GM23338 (cell line): ENCODE measurements around the gene PAX9.

Source experiments
- CREB1 ChIP-seq: fragments of 250-450 bp; sonication (Bioruptor Pico); IDR thresholded peaks from 2 replicates; pipeline ENCODE4 v1.5.0; 2020; ENCODE audit warnings: low read depth, mild to moderate bottlenecking, moderate library complexity
- CTCF ChIP-seq, 2 experiments: fragments of 200-600 bp in 1 of 2; sonication (generic) in 1 of 2; conservative IDR thresholded peaks; 2 replicates each; pipeline versions ENCODE4 v1.5.1 to v1.6.1; 2016 to 2017; ENCODE audit warnings: antibody characterized with exemption in 2 of 2, low read depth in 2 of 2, mild to moderate bottlenecking in 2 of 2, moderate library complexity in 1 of 2
- ETS1 ChIP-seq: IDR thresholded peaks from 2 replicates; pipeline ENCODE4 v1.6.1; 2016; ENCODE audit warnings: antibody characterized with exemption
- EZH2 ChIP-seq: fragments of 200-600 bp; sonication (generic); IDR thresholded peaks from one replicate; pipeline ENCODE4 v1.8.0; 2017; ENCODE audit warnings: antibody characterized with exemption, mild to moderate bottlenecking, low read depth; ENCODE audit not compliant: unreplicated experiment
- EZH2phosphoT487 ChIP-seq: fragments of 200-600 bp; sonication (generic); IDR thresholded peaks from one replicate; pipeline ENCODE4 v1.8.1; 2018; ENCODE audit warnings: antibody characterized with exemption; ENCODE audit not compliant: unreplicated experiment
- JUNB ChIP-seq: IDR thresholded peaks from one replicate; pipeline ENCODE4 v1.6.1; 2016; ENCODE audit warnings: antibody characterized with exemption; ENCODE audit not compliant: unreplicated experiment
- NANOG ChIP-seq: IDR thresholded peaks from 2 replicates; pipeline ENCODE4 v1.6.1; 2016; ENCODE audit warnings: antibody characterized with exemption, borderline replicate concordance
- POLR2AphosphoS5 ChIP-seq: IDR thresholded peaks from 2 replicates; pipeline ENCODE4 v1.6.1; 2016; ENCODE audit warnings: antibody characterized with exemption, low read depth
- REST ChIP-seq: IDR thresholded peaks from one replicate; pipeline ENCODE4 v1.6.1; 2018; ENCODE audit warnings: antibody characterized with exemption; ENCODE audit not compliant: unreplicated experiment
- ZNF114 ChIP-seq: fragments of 250-450 bp; sonication (Bioruptor Pico); IDR thresholded peaks from 2 replicates; pipeline ENCODE4 v1.5.0; 2020; ENCODE audit warnings: mild to moderate bottlenecking, moderate library complexity
- ZNF331 ChIP-seq: fragments of 250-450 bp; sonication (Bioruptor Pico); IDR thresholded peaks from 2 replicates; pipeline ENCODE4 v1.5.0; 2020; ENCODE audit warnings: low read depth, mild to moderate bottlenecking, moderate library complexity

- TF ChIP-seq POLR2AphosphoS5 (no peak), JUNB (no peak), CTCF (conservative IDR thresholded peaks at IDR 0.05; ENCODE audit: low read depth in 2 of 2) (no peak), EZH2 (no peak), ETS1 (no peak), REST (no peak), EZH2phosphoT487 (no peak), ZNF114 (CRISPR knock-in tag) (no peak), NANOG (no peak), CREB1 (CRISPR knock-in tag) (no peak), ZNF331 (no peak)
Measured at GRCh38 chr14:36674659-36675058, 13.0 kb downstream of the PAX9 start.
